HCT116 (cell line): ENCODE results near the gene C3AR1. TPM values are rescaled to one million over a fixed set of nuclear protein-coding genes. Genes with fewer than 3 reads are reported as not detected.

ENCODE experiments used
- ATAC-seq: fragments of 200-7000 bp; cut with Tn5 transposase; 2 replicates; pipeline ENCODE4 v1.9.1; 2020; ENCODE audit warnings: mild to moderate bottlenecking, moderate library complexity
- BruUV-seq: library from RNA; stranded (reverse); fragments of 400-500 nt; replicated peaks from 2 replicates; lab custom pipeline; 2021; lab: Mats Ljungman, UMichigan
- CTCF ChIA-PET: fragments of 300-600 bp; sonication (Branson Sonifier 250); formaldehyde crosslinking; loops from one replicate; lab custom pipeline; 2021; ENCODE audit warnings: antibody characterized with exemption; lab: Charles Lee
- POLR2A ChIA-PET: fragments of 300-600, 350-600 bp; sonication (Branson Sonifier 250); formaldehyde crosslinking; loops from one replicate; lab custom pipeline; 2021; ENCODE audit warnings: antibody characterized with exemption; lab: Charles Lee
- RAD21 ChIA-PET, 2 experiments: fragments of 300-600 bp; sonication (Branson Sonifier 250); formaldehyde crosslinking; loops; one replicate each; lab custom pipeline; 2023; ENCODE audit warnings: low total read pairs in 2 of 2; ENCODE audit not compliant: uncharacterized antibody in 2 of 2, unreplicated experiment in 2 of 2, low non-redundant PET in 1 of 2; lab: Charles Lee
- DNase-seq: peaks from one replicate; pipeline ENCODE4 v3.0.0-alpha.2; 2010; ENCODE audit warnings: low read depth, low spot score
- H2AFZ ChIP-seq: fragments of 200-600 bp; shearing (Covaris generic), sonication (generic); 2 replicates; pipeline ENCODE4 v1.6.1; 2017; ENCODE audit warnings: low read depth, mixed run types, mixed read lengths, antibody characterized with exemption, low read length; ENCODE audit not compliant: poor library complexity, severe bottlenecking
- H3K27ac ChIP-seq: 2 replicates; pipeline ENCODE4 v1.5.1; 2012; ENCODE audit warnings: low read depth, low read length
- H3K27me3 ChIP-seq: fragments of 200-600 bp; sonication (generic); 2 replicates; pipeline ENCODE4 v1.6.1; 2016; ENCODE audit warnings: mixed run types, low read length, mixed read lengths; ENCODE audit not compliant: insufficient read depth
- H3K36me3 ChIP-seq, 2 experiments: fragments of 200-500 bp in 1 of 2; fragments of 200-600 bp in 1 of 2; sonication (Bioruptor generic) in 1 of 2; sonication (generic) in 1 of 2; 2 replicates each; pipeline versions ENCODE4 v1.5.1 to v1.6.1; 2014 to 2016; ENCODE audit warnings: low read length in 2 of 2, inconsistent platforms in 1 of 2, mixed read lengths in 1 of 2, mixed run types in 1 of 2; ENCODE audit not compliant: insufficient read depth in 2 of 2, control insufficient read depth in 1 of 2
- H3K4me1 ChIP-seq, 2 experiments: fragments of 200-600 bp in 1 of 2; sonication (generic) in 1 of 2; 2 replicates each; pipeline versions ENCODE4 v1.5.1 to v1.6.1; 2012 to 2017; ENCODE audit warnings: low read length in 2 of 2, inconsistent platforms in 1 of 2, mild to moderate bottlenecking in 1 of 2, mixed read lengths in 1 of 2, mixed run types in 1 of 2, moderate library complexity in 1 of 2; ENCODE audit not compliant: insufficient read depth in 2 of 2, control insufficient read depth in 1 of 2
- H3K4me2 ChIP-seq: fragments of 200-600 bp; sonication (generic); 2 replicates; pipeline ENCODE4 v1.6.1; 2017; ENCODE audit warnings: mixed run types, low read length, mixed read lengths
- H3K4me3 ChIP-seq, 2 experiments: fragments of 200-600 bp in 1 of 2; sonication (generic) in 1 of 2; replicated peaks in 1 of 2; 2 replicates each; pipeline ENCODE4 v1.5.1; 2011 to 2016; ENCODE audit warnings: low read length in 2 of 2, control low read depth in 1 of 2, low read depth in 1 of 2, mild to moderate bottlenecking in 1 of 2, mixed read lengths in 1 of 2, mixed run types in 1 of 2
- H3K79me2 ChIP-seq: fragments of 200-600 bp; sonication (generic); 2 replicates; pipeline ENCODE4 v1.6.1; 2017; ENCODE audit warnings: mild to moderate bottlenecking, mixed run types, low read length, moderate library complexity, mixed read lengths; ENCODE audit not compliant: insufficient read depth
- H3K9ac ChIP-seq: fragments of 200-600 bp; sonication (generic); 2 replicates; pipeline ENCODE4 v1.6.1; 2016; ENCODE audit warnings: low read length, mixed read lengths
- H3K9me2 ChIP-seq: fragments of 200-600 bp; sonication (generic), shearing (Covaris generic); 2 replicates; pipeline ENCODE4 v1.6.1; 2017; ENCODE audit warnings: mixed run types, mild to moderate bottlenecking, moderate library complexity; ENCODE audit not compliant: insufficient read depth
- H3K9me3 ChIP-seq, 2 experiments: fragments of 200-500 bp in 1 of 2; fragments of 200-600 bp in 1 of 2; sonication (Bioruptor generic) in 1 of 2; sonication (generic) in 1 of 2; 2 replicates each; pipeline ENCODE4 v1.6.1; 2014 to 2017; ENCODE audit warnings: low read length in 2 of 2, mixed read lengths in 2 of 2, inconsistent platforms in 1 of 2, low read depth in 1 of 2, mild to moderate bottlenecking in 1 of 2, mixed run types in 1 of 2, moderate library complexity in 1 of 2; ENCODE audit not compliant: control insufficient read depth in 1 of 2, insufficient read depth in 1 of 2
- H4K20me1 ChIP-seq: fragments of 200-600 bp; sonication (generic), shearing (Covaris generic); 2 replicates; pipeline ENCODE4 v1.6.1; 2017; ENCODE audit warnings: mixed run types, mild to moderate bottlenecking, moderate library complexity; ENCODE audit not compliant: insufficient read depth
- CEBPB ChIP-seq: IDR thresholded peaks from 2 replicates; pipeline ENCODE4 v1.6.1; 2012; ENCODE audit warnings: low read depth
- JUND ChIP-seq: IDR thresholded peaks from 2 replicates; pipeline ENCODE4 v1.6.1; 2012
- YY1 ChIP-seq: IDR thresholded peaks from 2 replicates; pipeline ENCODE4 v1.6.1; 2011; ENCODE audit warnings: low read length, low read depth, moderate library complexity, mild to moderate bottlenecking; ENCODE audit not compliant: insufficient replicate concordance; ENCODE audit errors: extremely low read depth
- ZNF274 ChIP-seq: fragments of 200-500 bp; sonication (Bioruptor generic); IDR thresholded peaks from 2 replicates; pipeline ENCODE4 v1.6.1; 2014; ENCODE audit warnings: mild to moderate bottlenecking, low read depth, low read length, inconsistent platforms
- intact Hi-C: fragments of 100-400 bp; cut with micrococcal nuclease; formaldehyde crosslinking; loops from 2 replicates; pipeline ENCODE4 v1.10.0; 2022
- total RNA-seq: library from RNA; stranded (reverse); gene quantifications from one replicate; pipeline ENCODE4 v1.2.1, GENCODE V29; 2021; ENCODE audit not compliant: unreplicated experiment
- TF ChIP-seq, protein P1 (sequence below): IDR thresholded peaks from 2 replicates; pipeline ENCODE4 v1.6.1; 2012; ENCODE audit warnings: low read depth

The C3AR1 gene
- total RNA-seq, 1 experiment from 2014 or later, result not detected

DNA sequence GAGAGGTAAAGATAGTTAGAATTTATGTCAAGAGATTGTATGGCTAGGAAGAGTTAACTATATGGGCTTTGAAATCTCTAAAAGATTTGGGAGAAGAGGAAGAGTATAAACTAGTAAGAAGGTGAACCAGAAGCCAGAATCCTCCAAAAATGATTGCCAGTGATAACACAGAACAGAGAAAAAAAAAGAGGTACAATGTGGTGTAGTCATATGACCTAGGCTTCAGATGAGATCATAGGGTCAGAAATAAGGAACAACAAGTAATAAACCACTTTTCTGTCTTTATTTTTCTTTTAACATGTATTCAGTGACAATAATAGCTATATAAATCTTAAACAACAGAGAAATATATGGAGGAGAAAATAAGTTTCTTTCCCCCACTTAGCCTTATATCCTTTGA is 14.0 kb upstream of the C3AR1 start (continued):
- TF ChIP-seq, protein P1, sequence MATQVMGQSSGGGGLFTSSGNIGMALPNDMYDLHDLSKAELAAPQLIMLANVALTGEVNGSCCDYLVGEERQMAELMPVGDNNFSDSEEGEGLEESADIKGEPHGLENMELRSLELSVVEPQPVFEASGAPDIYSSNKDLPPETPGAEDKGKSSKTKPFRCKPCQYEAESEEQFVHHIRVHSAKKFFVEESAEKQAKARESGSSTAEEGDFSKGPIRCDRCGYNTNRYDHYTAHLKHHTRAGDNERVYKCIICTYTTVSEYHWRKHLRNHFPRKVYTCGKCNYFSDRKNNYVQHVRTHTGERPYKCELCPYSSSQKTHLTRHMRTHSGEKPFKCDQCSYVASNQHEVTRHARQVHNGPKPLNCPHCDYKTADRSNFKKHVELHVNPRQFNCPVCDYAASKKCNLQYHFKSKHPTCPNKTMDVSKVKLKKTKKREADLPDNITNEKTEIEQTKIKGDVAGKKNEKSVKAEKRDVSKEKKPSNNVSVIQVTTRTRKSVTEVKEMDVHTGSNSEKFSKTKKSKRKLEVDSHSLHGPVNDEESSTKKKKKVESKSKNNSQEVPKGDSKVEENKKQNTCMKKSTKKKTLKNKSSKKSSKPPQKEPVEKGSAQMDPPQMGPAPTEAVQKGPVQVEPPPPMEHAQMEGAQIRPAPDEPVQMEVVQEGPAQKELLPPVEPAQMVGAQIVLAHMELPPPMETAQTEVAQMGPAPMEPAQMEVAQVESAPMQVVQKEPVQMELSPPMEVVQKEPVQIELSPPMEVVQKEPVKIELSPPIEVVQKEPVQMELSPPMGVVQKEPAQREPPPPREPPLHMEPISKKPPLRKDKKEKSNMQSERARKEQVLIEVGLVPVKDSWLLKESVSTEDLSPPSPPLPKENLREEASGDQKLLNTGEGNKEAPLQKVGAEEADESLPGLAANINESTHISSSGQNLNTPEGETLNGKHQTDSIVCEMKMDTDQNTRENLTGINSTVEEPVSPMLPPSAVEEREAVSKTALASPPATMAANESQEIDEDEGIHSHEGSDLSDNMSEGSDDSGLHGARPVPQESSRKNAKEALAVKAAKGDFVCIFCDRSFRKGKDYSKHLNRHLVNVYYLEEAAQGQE, result no peak
- no peak for TF ChIP-seq YY1
- no peak for TF ChIP-seq JUND

DNA sequence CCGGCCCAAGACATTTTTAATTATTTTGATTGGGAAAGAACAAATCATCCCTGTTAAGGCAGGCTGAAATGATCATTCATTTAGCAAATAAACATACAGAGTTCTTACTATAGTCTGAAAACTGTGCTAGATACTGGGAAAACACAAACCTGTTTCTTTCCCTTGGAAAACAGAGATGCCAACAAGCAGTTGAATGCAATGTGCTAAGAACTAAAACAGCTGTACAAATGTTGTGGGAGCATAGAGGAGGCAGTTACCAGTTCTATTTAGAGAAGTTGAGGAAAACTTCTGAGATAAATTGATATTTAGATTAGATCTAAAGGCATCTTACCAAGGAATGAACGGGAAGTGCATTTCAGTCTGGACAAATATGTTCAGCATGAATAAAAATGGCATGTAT is 12.8 kb upstream of the C3AR1 start:
- TF ChIP-seq ZNF274, result no peak
- no peak for TF ChIP-seq CEBPB
- ChIA-PET POLR2A (interaction anchor here (0.8 kb wide), 1 partner anchor 9 kb away, joined by 3 read pairs; no protein-coding TSS in a partner anchor), RAD21 (interaction anchor here in 1 of 2 experiments (1.7 kb wide), 1 partner anchor 40 kb away, joined by 4 read pairs; no protein-coding TSS in a partner anchor), CTCF (interaction anchor here (1.0 to 2.6 kb wide), 9 partner anchors 33 to 436 kb away, joined by 3 to 35 read pairs (median 8); no protein-coding TSS in a partner anchor)
- no peak for ATAC-seq
- Histone ChIP-seq H3K27me3 (no peaks in the 10 kb centered on the region), H3K4me3 (no peak overlapping the region), H3K4me2 (no peak overlapping the region), H3K27ac (no peak overlapping the region), H2AFZ (no peak overlapping the region), H3K4me1 (peaks cover 7 to 22% of the 10 kb centered on the region in 2 experiments), H3K36me3 (no peaks in the 10 kb centered on the region), H3K9me3 (no peaks in the 10 kb centered on the region), H3K9me2 (no peaks in the 10 kb centered on the region), H4K20me1 (no peaks in the 10 kb centered on the region), H3K79me2 (peaks cover 18% of the 10 kb centered on the region), H3K9ac (no peak overlapping the region)
- DNase-seq, result no peak
- intact Hi-C loops, result loop anchor here (2.0 to 10.0 kb wide), 3 partner anchors 32 to 246 kb away; partner anchors contain the start of gene SLC2A3
- BruUV-seq, result no TSS peak
